GM21367 (cell line): ENCODE measurements around the gene NME2.

Experiments
- ATAC-seq: cut with Tn5 transposase; IDR thresholded peaks from one replicate; pipeline ENCODE4 v1.9.1; 2021; ENCODE audit not compliant: unreplicated experiment

NME2 gene

DNA sequence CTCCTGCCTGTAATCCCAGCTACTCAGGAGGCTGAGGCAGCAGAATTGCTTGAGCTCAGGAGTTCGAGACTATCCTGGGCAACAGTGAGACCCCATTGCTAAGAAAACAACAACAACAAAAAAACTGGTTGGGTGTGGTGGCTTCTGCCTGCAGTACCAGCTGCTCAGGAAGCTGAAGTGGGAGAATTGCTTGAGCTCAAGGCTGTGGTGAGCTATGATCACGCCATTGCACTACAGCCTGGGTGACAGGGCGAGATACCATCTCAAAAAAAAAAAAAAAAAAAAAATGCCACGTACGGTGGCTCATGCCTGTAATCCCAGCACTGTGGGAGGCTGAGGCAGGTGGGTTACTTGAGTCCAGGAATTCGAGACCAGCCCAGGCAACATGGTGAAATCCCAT lies 34.1 kb downstream of the NME2 start:
- no peak for ATAC-seq

DNA sequence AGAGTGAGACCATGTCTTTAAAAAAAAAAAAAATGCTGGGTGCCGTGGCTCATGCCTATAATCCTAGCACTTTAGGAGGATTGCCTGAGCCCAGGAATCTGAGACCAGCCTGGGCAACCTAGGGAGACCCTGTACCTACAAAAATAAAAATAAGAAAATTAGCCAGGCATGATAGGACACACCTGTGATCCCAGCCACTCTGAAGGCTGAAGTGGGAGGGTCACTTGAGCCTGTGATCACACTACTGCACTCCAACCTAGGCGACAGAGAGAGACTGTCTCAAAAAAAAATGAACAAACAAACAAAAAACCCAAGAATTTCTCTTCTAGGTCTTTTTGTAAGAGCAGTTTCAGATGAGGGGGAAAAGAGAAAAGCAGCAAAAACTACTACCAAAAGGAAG lies 34.6 kb downstream of the NME2 start:
- no peak for ATAC-seq

DNA sequence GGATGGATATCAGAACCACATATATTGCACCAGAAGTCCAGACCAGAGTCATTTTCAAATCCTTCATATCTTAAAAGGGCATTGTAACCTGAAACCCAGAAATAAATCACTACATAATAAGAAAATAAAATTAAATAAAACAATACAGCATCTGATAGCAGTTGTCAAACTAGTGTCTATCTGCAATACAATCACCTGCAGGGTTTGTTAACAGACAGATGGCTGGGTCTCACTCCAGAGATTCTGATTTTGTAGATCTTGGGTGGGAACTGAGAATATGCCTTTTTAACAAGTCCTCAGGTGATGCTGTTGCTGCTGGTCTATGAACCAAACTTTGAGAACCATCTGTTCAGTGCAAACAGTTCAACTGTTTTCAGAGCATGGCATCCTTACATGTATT lies 37.6 kb downstream of the NME2 start:
- ATAC-seq = no peak

DNA sequence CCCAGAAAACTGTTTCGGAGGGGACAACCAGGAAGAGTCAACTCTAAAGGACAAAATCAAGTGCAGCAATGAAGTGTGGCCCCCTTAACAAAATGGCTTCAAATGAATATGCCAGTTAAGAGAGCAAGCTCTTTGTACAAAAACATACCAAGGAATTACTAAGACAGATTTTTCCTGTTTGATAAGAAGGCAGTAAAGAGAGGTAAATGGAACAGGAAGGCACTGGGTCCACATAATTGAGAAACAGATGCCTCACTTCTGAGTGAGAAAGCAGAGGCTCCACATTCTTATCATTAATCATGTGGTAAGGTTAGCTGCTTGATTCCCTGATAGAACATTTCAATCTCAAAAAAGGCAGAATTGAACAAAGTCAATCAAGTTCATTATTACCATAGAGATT lies 48.7 kb downstream of the NME2 start:
- no peak for ATAC-seq

DNA sequence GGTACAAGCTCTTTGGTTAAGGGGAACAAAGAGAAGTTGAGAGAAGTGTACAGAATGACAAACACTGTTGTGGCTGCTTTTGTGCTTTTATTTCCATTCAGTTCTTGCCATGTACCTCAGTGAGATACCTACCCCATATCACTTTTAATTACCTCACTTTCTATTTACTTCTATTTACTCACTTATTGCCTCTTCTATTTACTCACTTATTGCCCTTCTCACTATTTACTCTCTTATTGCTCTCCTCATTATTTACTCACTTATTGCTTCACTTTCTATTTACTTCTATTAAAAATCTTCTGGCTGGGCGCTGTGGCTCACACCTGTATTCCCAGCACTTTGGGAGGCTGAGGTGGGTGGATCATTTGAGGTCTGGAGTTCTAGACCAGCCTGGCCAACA lies 51.7 kb downstream of the NME2 start:
- no peak for ATAC-seq

DNA sequence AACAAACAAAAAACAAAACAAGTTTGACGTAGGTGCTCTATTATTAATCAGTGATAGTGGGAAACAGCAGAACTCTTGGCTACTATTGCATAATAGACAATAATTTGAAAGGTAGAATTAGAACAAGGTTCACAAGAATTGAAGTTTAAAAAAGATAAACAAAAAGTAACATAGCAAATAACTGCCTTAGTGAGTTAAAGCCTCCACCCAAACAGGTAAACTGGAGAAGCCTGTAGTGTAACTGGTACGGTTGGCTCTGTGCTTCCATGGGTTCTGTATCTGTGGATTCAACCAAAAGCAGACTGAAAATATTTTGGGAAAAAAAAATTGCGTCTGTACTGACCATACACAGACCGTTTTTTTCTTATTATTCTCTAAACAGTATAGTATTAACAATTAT lies 55.1 kb downstream of the NME2 start:
- ATAC-seq = no peak
